Activated CD4-positive, CD25-positive, alpha-beta regulatory T cell treated with anti-CD3 and anti-CD28 coated beads, Interleukin-2, amount 50 U/mL, for 24 hours (primary cell): Measurements from ENCODE around the gene SLC30A2.

Source experiments
- ATAC-seq, 2 donors: fragments of 150-1000 bp; cut with Tn5 transposase; one replicate each; pipeline ENCODE4 v1.10.0; 2021; ENCODE audit warnings: mild to moderate bottlenecking in 1 of 2, moderate library complexity in 1 of 2

SLC30A2 gene

DNA sequence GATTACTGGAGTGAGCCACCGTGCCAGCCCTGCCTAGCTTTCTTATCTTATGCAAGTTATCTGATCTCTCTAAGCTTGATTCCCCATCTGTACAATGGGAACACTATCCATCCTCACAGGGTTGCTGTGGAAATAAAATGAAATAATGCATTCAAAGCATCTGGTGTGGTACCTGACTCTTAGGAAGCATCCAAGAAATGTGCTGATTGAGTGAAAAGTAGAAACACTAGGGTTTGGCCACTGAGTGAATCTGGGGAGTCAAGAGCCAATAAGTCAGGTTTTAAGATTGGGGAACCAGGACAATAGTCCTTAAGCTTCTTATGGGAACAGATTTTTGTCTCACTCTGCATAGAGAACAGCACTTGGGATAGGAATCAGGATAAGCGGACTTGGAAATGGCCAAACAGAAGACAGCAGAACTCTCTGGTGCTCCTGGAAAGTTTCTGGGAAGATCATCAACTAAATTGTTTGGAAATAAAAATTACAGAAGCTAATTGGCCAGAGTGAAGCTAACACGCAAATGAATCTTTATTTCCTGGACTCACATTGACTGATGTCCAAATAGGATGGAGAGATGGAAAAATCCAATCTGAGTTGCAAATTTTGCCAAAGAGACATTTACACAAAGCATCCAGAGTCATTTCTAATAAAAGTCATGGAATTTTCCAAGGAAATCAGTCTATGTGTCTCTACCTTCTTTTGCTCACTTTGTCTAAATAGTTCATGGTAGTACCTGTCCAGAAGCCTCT lies 51.3 kb downstream of the SLC30A2 start:
- ATAC-seq: no peak

DNA sequence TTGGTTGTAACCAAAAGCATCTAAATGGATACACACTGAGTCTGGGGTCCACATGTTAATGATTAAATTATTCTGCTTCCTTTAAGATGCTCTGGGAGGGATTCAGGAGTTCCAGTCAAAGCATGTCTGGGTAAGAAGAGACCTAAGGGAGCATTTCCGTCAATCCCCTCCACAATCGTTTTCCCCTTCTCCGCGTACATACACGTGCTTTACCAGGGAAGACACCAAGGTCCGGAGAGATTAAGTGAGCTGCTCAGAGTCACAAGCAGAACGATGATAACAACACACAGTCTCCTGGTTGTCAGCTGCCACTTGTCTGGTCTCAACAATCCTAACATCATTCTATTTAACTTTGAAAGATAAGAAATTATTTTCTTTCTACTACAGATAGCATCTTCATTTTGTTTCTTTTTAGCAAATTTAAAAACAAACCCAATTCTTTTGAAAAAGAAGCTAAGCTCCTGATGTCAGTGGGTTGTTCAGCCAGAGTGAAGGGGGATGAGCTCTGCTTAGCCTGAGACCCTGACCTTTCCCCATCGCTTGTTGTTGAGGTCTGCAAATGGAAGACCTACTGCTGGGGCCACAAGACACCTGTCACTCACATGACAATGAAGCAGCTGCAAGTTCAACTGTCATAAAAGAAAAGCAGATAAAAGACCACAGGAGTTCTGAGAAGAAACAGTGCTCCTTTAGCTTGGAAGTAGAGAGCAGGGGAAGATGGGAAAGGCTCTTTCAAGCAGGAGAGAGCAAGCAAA lies 52.5 kb downstream of the SLC30A2 start:
- ATAC-seq: no peak

DNA sequence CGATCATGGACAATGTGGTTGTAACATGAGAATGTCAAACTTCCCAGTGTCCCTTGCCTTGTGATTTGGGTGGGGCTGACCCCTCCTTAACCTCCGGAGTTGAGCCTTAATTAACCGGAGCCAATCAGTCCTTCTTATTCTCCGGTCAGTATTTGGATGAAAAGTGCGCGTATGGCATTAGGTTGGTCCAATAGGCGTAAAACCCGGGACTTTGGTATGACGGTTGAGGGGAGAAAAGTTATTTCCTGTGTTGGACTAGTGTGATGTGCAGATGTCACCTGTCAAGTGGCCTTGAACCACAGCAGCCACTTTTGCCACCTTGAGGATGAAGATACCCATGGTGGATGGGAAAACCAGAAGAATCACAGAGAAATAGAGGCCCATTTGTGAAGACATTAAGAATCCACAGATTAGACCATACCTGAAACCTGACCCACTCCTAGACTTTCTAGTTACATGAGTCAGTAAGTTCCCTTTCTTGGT lies 53.2 kb downstream of the SLC30A2 start:
- ATAC-seq: no peak

DNA sequence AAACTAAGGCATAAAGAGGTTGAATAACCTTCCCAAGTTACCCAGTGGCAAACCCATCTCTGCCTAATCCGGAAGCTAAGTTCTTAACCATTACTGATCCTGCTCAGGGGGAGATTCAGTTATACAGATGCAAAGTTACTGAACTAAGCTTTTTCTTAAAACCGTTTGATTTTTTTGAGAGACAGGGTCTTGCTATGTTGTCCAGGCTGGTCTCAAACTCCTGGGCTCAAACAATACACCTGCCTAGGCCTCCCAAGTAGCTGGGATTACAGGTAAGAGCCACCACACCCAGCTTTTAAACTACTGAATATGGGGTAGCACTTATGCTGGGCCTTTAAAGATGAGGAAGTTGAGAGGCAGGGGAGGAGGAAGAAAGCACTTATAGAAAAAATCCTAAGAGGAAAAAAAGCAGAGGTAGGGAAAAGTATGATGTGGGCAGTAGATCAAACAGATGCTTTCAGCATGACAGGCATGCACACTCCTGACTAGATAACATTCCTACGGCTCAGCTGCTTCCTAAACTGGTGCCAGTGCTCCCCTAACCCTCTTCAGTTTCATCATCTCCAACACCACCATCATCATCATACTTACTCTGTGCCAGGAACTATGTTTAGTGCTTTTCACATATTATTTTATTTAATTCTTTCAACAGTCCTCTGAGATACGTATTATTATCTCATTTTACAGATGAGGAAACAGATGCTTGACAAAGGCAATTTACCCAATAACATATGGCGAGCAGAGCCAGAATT lies 53.8 kb downstream of the SLC30A2 start:
- ATAC-seq: no peak

DNA sequence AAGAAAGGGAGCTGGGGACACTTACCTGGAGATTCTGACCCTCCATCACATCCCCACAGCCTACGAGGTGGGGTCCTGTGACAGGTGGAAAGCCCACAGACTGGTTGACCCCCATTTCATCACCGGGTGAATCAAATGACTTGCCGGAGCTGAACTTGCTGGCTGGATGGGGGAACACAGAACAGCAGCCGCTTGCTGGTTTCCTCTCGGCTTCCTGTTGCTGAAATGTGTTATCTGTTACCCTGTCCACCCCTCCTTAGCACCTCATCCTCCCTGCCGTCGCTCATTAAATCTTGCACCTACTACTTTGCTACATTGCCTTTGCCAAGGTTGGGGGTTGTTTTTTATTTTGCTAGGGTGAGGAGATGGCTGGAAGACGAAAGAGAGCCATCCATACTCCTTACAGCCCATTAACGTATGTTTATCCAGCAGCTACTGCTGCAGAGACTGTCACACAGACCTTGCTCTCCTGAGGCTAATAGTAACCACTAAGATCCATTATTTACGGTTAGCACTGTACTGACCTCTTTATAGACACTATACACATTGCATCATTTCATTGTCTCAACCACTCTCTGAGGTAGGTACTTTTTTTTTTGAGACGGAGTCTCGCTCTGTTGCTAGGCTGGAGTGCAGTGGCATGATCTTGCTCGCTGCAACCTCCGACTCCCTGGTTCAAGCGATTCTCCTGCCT lies 55.1 kb downstream of the SLC30A2 start:
- ATAC-seq: peak; percentile 76 to 80

DNA sequence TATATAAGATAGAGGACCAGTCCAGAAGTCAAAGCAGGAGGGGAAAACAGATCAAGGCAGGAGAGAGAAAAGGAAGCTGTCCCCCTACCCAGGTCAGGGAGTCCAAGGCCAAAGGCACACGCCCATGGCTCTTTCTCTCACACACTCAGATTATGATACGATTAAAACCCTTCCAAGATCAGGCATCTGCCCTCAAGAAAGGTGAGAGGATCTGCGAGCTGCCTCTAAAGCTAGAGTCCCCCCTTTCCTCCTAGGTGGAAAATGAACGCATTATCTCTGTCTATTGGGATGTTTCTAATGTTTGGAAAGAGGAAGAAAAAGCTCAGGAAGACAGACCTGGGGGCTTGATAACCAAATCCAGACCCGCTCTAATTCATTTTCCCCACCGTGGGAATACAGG lies 55.7 kb downstream of the SLC30A2 start:
- peak in 1 of 2 donors; percentile 17 for ATAC-seq

DNA sequence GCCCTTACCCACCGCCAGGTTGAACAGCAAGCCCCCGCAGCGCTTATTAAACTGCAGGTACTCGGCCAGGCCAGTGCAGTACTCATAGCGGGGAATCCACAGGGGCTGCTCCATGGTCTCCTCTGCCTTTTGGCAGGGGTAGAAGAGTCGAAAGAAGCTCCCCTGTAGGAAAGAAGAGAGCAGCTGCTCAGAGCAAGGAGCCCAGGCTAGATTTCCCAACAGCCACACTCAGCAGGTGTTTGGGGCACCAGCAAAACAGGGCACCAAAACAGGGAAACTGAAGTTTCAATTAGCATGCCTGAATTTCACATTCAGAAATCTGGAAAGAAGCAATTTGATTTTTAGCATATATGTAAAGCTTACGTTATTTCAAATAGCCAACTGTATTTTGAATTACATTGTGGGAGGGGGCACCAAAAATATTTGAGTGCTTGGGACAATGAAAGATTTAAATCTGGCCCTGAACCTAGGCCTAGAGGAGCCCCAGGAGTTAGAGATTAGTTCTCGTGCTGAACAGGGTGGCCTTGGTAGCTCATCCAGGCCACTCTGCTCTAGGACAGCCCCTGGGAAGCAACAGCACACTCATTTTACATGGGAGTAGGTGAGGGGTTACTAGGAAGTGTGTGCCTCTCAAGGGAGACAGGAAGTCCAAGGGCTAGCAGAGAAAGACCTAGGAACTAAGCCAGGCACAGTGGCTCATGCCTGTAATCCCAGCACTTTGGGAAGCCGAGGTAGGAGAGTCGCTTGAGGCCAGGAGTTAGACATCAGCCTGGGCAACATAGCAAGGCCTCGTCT lies 56.3 kb downstream of the SLC30A2 start:
- peak in 1 of 2 donors; percentile 14 for ATAC-seq

DNA sequence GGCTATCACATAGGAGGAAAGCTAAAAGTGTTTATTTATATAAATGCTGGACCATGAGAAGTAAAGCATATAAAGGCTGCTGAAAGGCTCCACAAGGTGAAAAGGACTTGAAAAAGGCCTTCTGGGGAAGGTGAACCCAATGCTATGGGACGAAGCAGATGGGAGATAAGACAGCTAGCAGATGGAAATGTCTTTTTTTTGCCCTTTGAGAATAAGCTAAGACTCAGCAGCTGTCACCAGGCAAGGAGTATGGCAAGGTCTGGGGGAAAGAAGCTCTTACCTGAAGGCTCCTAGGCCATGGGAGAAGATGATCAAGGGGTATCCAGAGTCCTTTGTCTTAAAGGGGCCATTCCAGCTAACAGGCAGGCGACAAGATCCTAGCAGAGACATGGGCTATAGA lies 58.0 kb downstream of the SLC30A2 start:
- no peak for ATAC-seq
